K562 (cell line): ENCODE results near the gene TYR. TPM values are rescaled to one million over a fixed set of nuclear protein-coding genes. Genes with fewer than 3 reads are reported as not detected.

Experiments used
- ATAC-seq: fragments of 200-7000 bp; cut with Tn5 transposase; 3 replicates; pipeline ENCODE4 v1.9.1; 2020; ENCODE audit warnings: moderate library complexity
- BruUV-seq: library from RNA; stranded (reverse); fragments of 400-500 nt; replicated peaks from 2 replicates; lab custom pipeline; 2021; lab: Mats Ljungman, UMichigan
- CTCF ChIA-PET: fragments of 300-600 bp; formaldehyde crosslinking; extraction: SDS; loops from one replicate; lab custom pipeline; 2021; ENCODE audit warnings: low intra/inter-chr PET ratio; lab: Yijun Ruan, JAX
- POLR2A ChIA-PET: fragments of 300-600, 350-650 bp; sonication (Branson Sonifier 250); formaldehyde crosslinking; extraction: SDS; loops from one replicate; lab custom pipeline; 2021; ENCODE audit warnings: antibody characterized with exemption, inconsistent platforms; lab: Yijun Ruan, JAX
- DNase-seq, 4 experiments: peaks; one replicate each; pipeline versions ENCODE4 v3.0.0 to v3.0.0-alpha.2; 2011 to 2018; ENCODE audit warnings: low spot score in 3 of 4, mixed read lengths in 3 of 4; ENCODE audit errors: extremely low read depth in 1 of 4
- FAIRE-seq: peaks from 2 replicates; lab custom pipeline; 2011; peaks lifted over from hg19 to GRCh38; lab: Jason Lieb, UNC
- H2AFZ ChIP-seq: 2 replicates; pipeline ENCODE4 v1.6.0; 2011; ENCODE audit warnings: low read depth, low read length, control low read depth, inconsistent platforms
- H3K27ac ChIP-seq: fragments of 200-600 bp; 3 replicates; pipeline ENCODE4 v1.8.0; 2011; ENCODE audit warnings: low read depth, mild to moderate bottlenecking, control low read depth, inconsistent platforms, low read length, moderate library complexity, mixed read lengths; ENCODE audit errors: extremely low read depth
- H3K27me3 ChIP-seq, 2 experiments: fragments of 300-600 bp in 1 of 2; 2 replicates in 1 of 2; 3 replicates in 1 of 2; pipeline versions ENCODE4 v1.6.0 to v1.8.0; 2011; ENCODE audit warnings: inconsistent platforms in 2 of 2, low read length in 2 of 2, mild to moderate bottlenecking in 1 of 2, mixed read lengths in 1 of 2, moderate library complexity in 1 of 2; ENCODE audit not compliant: control insufficient read depth in 2 of 2, insufficient read depth in 2 of 2
- H3K36me3 ChIP-seq: fragments of 300-600 bp; 3 replicates; pipeline ENCODE4 v1.8.0; 2011; ENCODE audit warnings: mild to moderate bottlenecking, low read length, inconsistent platforms; ENCODE audit not compliant: control insufficient read depth, insufficient read depth
- H3K4me1 ChIP-seq, 2 experiments: fragments of 200-600 bp in 1 of 2; replicated peaks in 1 of 2; 2 replicates in 1 of 2; 3 replicates in 1 of 2; pipeline versions ENCODE4 v1.5.1 to v1.8.0; 2011; ENCODE audit warnings: inconsistent platforms in 2 of 2, low read length in 2 of 2, mild to moderate bottlenecking in 1 of 2, mixed read lengths in 1 of 2, moderate library complexity in 1 of 2; ENCODE audit not compliant: control insufficient read depth in 2 of 2, insufficient read depth in 2 of 2
- H3K4me2 ChIP-seq: 2 replicates; pipeline ENCODE4 v1.6.1; 2011; ENCODE audit warnings: low read length, control low read depth, inconsistent platforms, mixed read lengths; ENCODE audit not compliant: insufficient read depth
- H3K4me3 ChIP-seq: fragments of 200-600 bp; sonication (generic), shearing (Covaris generic); 2 replicates; pipeline ENCODE4 v1.5.1; 2016; ENCODE audit warnings: control low read depth, inconsistent platforms
- H3K79me2 ChIP-seq: fragments of 200-600 bp; 3 replicates; pipeline ENCODE4 v1.8.0; 2011; ENCODE audit warnings: low read length, inconsistent platforms; ENCODE audit not compliant: control insufficient read depth, insufficient read depth
- H3K9ac ChIP-seq, 2 experiments: 2 replicates each; pipeline versions ENCODE4 v1.6.0 to v1.6.1; 2011; ENCODE audit warnings: low read depth in 2 of 2, low read length in 2 of 2, control low read depth in 1 of 2, inconsistent platforms in 1 of 2, mild to moderate bottlenecking in 1 of 2, mixed read lengths in 1 of 2; ENCODE audit not compliant: insufficient read depth in 1 of 2
- H3K9me1 ChIP-seq: one replicate; pipeline ENCODE4 v1.6.0; 2011; ENCODE audit warnings: inconsistent platforms, mild to moderate bottlenecking, low read length, moderate library complexity; ENCODE audit not compliant: control insufficient read depth, insufficient read depth
- H3K9me3 ChIP-seq: replicated peaks from 2 replicates; pipeline ENCODE4 v1.5.1; 2011; ENCODE audit warnings: low read depth, low read length, inconsistent platforms; ENCODE audit not compliant: control insufficient read depth, insufficient read depth
- H4K20me1 ChIP-seq: replicated peaks from 2 replicates; pipeline ENCODE4 v1.6.1; 2011; ENCODE audit warnings: low read length, inconsistent platforms, mixed read lengths; ENCODE audit not compliant: control insufficient read depth, insufficient read depth
- BCL6 ChIP-seq: fragments of 250-450 bp; sonication (Bioruptor Pico); IDR thresholded peaks from 2 replicates; pipeline ENCODE4 v1.4.0; 2020
- C11orf30 ChIP-seq: fragments of 450-650 bp; IDR thresholded peaks from 2 replicates; pipeline ENCODE4 v1.6.1; 2016; ENCODE audit warnings: low read depth, mild to moderate bottlenecking
- MAFF ChIP-seq: IDR thresholded peaks from 2 replicates; pipeline ENCODE4 v1.6.1; 2012; ENCODE audit warnings: low read length, improper control_type of control experiment
- PCBP1 ChIP-seq: fragments of 200-400 bp; formaldehyde crosslinking; IDR thresholded peaks from 2 replicates; pipeline ENCODE4 v1.6.1; 2018; ENCODE audit warnings: mild to moderate bottlenecking, low read depth, low read length; ENCODE audit not compliant: poor library complexity, severe bottlenecking
- RNF2 ChIP-seq: sonication (generic); IDR thresholded peaks from 2 replicates; pipeline ENCODE4 v1.6.1; 2016
- SIRT6 ChIP-seq: IDR thresholded peaks from one replicate; pipeline ENCODE4 v1.6.1; 2012; ENCODE audit warnings: low read depth, mild to moderate bottlenecking, control low read depth, inconsistent platforms, low read length, moderate library complexity
- TAF9B ChIP-seq: fragments of 450-650 bp; IDR thresholded peaks from 2 replicates; pipeline ENCODE4 v1.6.1; 2018; ENCODE audit warnings: mild to moderate bottlenecking; ENCODE audit not compliant: partially characterized antibody
- ZNF316 ChIP-seq: fragments of 450-650 bp; IDR thresholded peaks from 2 replicates; pipeline ENCODE4 v1.6.1; 2016
- WGBS: fragments of 100-300 bp; shearing (Covaris generic); methylation state at CpG from one replicate; pipeline ENCODE4 v1.1.6; 2016; ENCODE audit warnings: low coverage, mixed read lengths; ENCODE audit not compliant: insufficient coverage; ENCODE audit errors: missing lambda C conversion rate; 5-methylcytosine and 5-hydroxymethylcytosine counted together
- in situ Hi-C: fragments of 300-500 bp; cut with MboI; formaldehyde crosslinking; loops from 4 replicates; pipeline ENCODE4 v1.15.0; 2018; ENCODE audit warnings: inconsistent platforms, mixed read lengths
- intact Hi-C: fragments of 100-400 bp; cut with micrococcal nuclease; formaldehyde crosslinking; loops from 2 replicates; pipeline ENCODE4 v1.14.2; 2022
- polyA plus RNA-seq, 8 experiments: library from polyadenylated mRNA; depleted of rRNA in 4 of 8; stranded (reverse) in 5 of 8; unstranded in 3 of 8; fragments of >200 nt; fragmentation: Nextera tagmentation in 2 of 8; fragmentation: Illumina TruSeq in 1 of 8; extraction: Ambion mirVana in 2 of 8; extraction: Trizol in 1 of 8; gene quantifications; 2 replicates each; pipeline versions ENCODE4 v1.2.1 to v1.2.3, GENCODE V29; 2011 to 2014; ENCODE audit warnings: inconsistent platforms in 1 of 8, missing spikeins in 1 of 8
- total RNA-seq, 7 experiments: library from RNA; depleted of rRNA in 6 of 7; stranded (reverse); fragments of >200 nt in 6 of 7; fragmentation: Illumina TruSeq in 2 of 7; extraction: Trizol in 2 of 7; gene quantifications; 2 replicates each; pipeline versions ENCODE4 v1.2.1 to v1.2.3, GENCODE V29; 2011 to 2021; ENCODE audit warnings: low replicate concordance in 1 of 7
- TF ChIP-seq, protein P1 (sequence below): fragments of 250-450 bp; sonication (Bioruptor Pico); IDR thresholded peaks from 2 replicates; pipeline ENCODE4 v1.9.0; 2021; ENCODE audit warnings: mild to moderate bottlenecking
- TF ChIP-seq, protein P2 (sequence below): fragments of 150-350 bp; conservative IDR thresholded peaks from 2 replicates; pipeline ENCODE4 v1.6.1; 2014; ENCODE audit warnings: low read length

Gene TYR
- total and polyA plus RNA-seq, 9 of the 15 experiments (the other 6 are each of a cell fraction or from before 2014, with no cell fraction given): not detected

DNA sequence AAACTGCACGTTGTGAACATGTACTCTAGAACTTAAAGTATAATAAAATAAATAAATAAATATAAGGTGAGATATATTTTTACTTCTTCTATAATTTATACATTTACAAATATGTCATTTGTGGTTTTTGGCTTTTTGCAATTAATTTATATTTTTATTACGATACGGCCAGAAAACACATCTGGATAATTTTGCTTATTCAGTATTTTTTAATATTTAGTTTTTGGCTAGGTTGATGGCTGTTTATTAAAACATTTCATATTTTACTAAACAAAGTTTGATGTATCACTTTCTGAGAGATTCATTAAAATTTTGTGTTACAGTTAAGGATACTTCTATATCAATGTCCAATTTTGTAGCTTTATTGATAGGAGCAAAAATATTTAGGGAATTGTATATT, 15.7 kb upstream of the TYR start:
- H2AFZ ChIP-seq: no peak overlapping the region
- H4K20me1 ChIP-seq: no peaks in the 10 kb centered on the region
- CTCF ChIA-PET: no interaction called here
- no peaks in the 10 kb centered on the region for H3K27me3 ChIP-seq
- H3K4me3 ChIP-seq: no peak overlapping the region
- no peak overlapping the region for H3K27ac ChIP-seq
- no peak for ATAC-seq
- no peaks in the 10 kb centered on the region for H3K4me1 ChIP-seq
- BruUV-seq: no TSS peak
- WGBS: 4% methylated on average over 3 of the region's 3 CpGs
- H3K9me3 ChIP-seq: no peaks in the 10 kb centered on the region
- POLR2A ChIA-PET: no interaction called here
- H3K4me2 ChIP-seq: no peak overlapping the region
- H3K9ac ChIP-seq: no peak overlapping the region
- H3K9me1 ChIP-seq: no peaks in the 10 kb centered on the region
- H3K79me2 ChIP-seq: no peaks in the 10 kb centered on the region
- no peak for DNase-seq
- intact Hi-C loops: no loop called here
- no peak for FAIRE-seq
- no peaks in the 10 kb centered on the region for H3K36me3 ChIP-seq
- TF ChIP-seq MAFF (no peak), ZNF316 (peak; percentile 67), RNF2 (no peak), C11orf30 (peak; percentile 37; the same call in 1 of the 2 replicates)
- TF ChIP-seq, protein P1, sequence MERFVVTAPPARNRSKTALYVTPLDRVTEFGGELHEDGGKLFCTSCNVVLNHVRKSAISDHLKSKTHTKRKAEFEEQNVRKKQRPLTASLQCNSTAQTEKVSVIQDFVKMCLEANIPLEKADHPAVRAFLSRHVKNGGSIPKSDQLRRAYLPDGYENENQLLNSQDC (CRISPR knock-in tag): no peak
- TF ChIP-seq, all 486 proteins: peak for 2
- in situ Hi-C loops: no loop called here

DNA sequence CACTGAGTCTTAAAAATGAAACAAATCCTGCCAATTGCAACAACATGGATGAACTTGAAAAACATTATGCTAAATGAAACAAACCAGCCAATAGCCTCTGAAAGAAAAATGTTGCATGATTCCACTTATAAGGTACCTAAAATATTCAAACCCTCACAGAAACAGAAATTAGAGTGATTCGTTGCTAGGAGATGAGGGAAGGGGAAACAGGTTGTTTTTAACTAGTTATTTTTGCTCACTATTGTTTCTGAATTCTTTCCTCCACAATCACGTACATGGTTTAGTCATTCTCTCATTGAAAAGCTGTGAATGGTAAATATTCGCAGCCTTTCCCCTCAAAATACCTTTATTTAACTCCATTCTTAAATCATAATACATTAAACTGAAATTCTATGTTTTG, 14.0 kb upstream of the TYR start:
- no peaks in the 10 kb centered on the region for H3K27me3 ChIP-seq
- no TSS peak for BruUV-seq
- no peak overlapping the region for H3K4me2 ChIP-seq
- in situ Hi-C loops (no loop called here), intact Hi-C loops (no loop called here)
- H3K36me3 ChIP-seq: no peaks in the 10 kb centered on the region
- H3K9me3 ChIP-seq: no peaks in the 10 kb centered on the region
- no peak overlapping the region for H3K9ac ChIP-seq
- 1% methylated on average over 3 of the region's 3 CpGs for WGBS
- ATAC-seq: no peak
- no peaks in the 10 kb centered on the region for H3K79me2 ChIP-seq
- H3K4me3 ChIP-seq: no peak overlapping the region
- ChIA-PET POLR2A (no interaction called here), CTCF (no interaction called here)
- TF ChIP-seq TAF9B (no peak), BCL6 (CRISPR knock-in tag) (no peak), PCBP1 (no peak), SIRT6 (no peak)
- TF ChIP-seq, protein P2, sequence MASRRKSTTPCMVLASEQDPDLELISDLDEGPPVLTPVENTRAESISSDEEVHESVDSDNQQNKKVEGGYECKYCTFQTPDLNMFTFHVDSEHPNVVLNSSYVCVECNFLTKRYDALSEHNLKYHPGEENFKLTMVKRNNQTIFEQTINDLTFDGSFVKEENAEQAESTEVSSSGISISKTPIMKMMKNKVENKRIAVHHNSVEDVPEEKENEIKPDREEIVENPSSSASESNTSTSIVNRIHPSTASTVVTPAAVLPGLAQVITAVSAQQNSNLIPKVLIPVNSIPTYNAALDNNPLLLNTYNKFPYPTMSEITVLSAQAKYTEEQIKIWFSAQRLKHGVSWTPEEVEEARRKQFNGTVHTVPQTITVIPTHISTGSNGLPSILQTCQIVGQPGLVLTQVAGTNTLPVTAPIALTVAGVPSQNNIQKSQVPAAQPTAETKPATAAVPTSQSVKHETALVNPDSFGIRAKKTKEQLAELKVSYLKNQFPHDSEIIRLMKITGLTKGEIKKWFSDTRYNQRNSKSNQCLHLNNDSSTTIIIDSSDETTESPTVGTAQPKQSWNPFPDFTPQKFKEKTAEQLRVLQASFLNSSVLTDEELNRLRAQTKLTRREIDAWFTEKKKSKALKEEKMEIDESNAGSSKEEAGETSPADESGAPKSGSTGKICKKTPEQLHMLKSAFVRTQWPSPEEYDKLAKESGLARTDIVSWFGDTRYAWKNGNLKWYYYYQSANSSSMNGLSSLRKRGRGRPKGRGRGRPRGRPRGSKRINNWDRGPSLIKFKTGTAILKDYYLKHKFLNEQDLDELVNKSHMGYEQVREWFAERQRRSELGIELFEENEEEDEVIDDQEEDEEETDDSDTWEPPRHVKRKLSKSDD: no peak
- no peak overlapping the region for H3K27ac ChIP-seq
- no peaks in the 10 kb centered on the region for H3K4me1 ChIP-seq
- DNase-seq: no peak
- no peaks in the 10 kb centered on the region for H4K20me1 ChIP-seq
- no peak overlapping the region for H2AFZ ChIP-seq
- FAIRE-seq: no peak
- no peaks in the 10 kb centered on the region for H3K9me1 ChIP-seq
